DND-41 (cell line): ENCODE data around the gene PAK4.

ENCODE experiments used
- ATAC-seq: fragments of 200-7000 bp; cut with Tn5 transposase; 3 replicates; pipeline ENCODE4 v1.9.1; 2021; ENCODE audit warnings: low read depth; ENCODE audit not compliant: insufficient read depth
- DNase-seq: peaks from one replicate; pipeline ENCODE4 v3.0.0-alpha.2; 2020
- H2AFZ ChIP-seq: 2 replicates; pipeline ENCODE4 v1.6.0; 2012; ENCODE audit warnings: low read depth, low read length
- H3K27ac ChIP-seq: 2 replicates; pipeline ENCODE4 v1.5.1; 2012; ENCODE audit warnings: low read length, inconsistent platforms
- H3K27me3 ChIP-seq: fragments of 200-600 bp; sonication (generic); 2 replicates; pipeline ENCODE4 v1.6.0; 2012; ENCODE audit warnings: low read length, mild to moderate bottlenecking, inconsistent platforms; ENCODE audit not compliant: insufficient read depth, poor library complexity
- H3K36me3 ChIP-seq: 2 replicates; pipeline ENCODE4 v1.5.1; 2012; ENCODE audit warnings: low read length, inconsistent platforms; ENCODE audit not compliant: insufficient read depth
- H3K4me1 ChIP-seq: 2 replicates; pipeline ENCODE4 v1.5.1; 2012; ENCODE audit warnings: mild to moderate bottlenecking, low read length; ENCODE audit not compliant: insufficient read depth
- H3K4me2 ChIP-seq: 2 replicates; pipeline ENCODE4 v1.6.0; 2012; ENCODE audit warnings: mild to moderate bottlenecking, moderate library complexity, low read length, inconsistent platforms; ENCODE audit not compliant: insufficient read depth
- H3K4me3 ChIP-seq, 2 experiments: fragments of 200-600 bp in 1 of 2; shearing (Covaris generic) in 1 of 2; 2 replicates each; pipeline ENCODE4 v1.5.1; 2012 to 2016; ENCODE audit warnings: inconsistent platforms in 2 of 2, low read length in 2 of 2, mild to moderate bottlenecking in 2 of 2, low read depth in 1 of 2, moderate library complexity in 1 of 2
- H3K79me2 ChIP-seq: 2 replicates; pipeline ENCODE4 v1.6.0; 2012; ENCODE audit warnings: low read length, inconsistent platforms; ENCODE audit not compliant: insufficient read depth
- H3K9ac ChIP-seq: 2 replicates; pipeline ENCODE4 v1.6.0; 2012; ENCODE audit warnings: low read depth, mild to moderate bottlenecking, inconsistent platforms, low read length, moderate library complexity
- H3K9me3 ChIP-seq: 2 replicates; pipeline ENCODE4 v1.5.1; 2012; ENCODE audit warnings: low read length, moderate library complexity, mild to moderate bottlenecking, inconsistent platforms; ENCODE audit not compliant: insufficient read depth, severe bottlenecking
- H4K20me1 ChIP-seq: 2 replicates; pipeline ENCODE4 v1.6.0; 2012; ENCODE audit warnings: low read length; ENCODE audit not compliant: insufficient read depth
- CTCF ChIP-seq: IDR thresholded peaks from 2 replicates; pipeline ENCODE4 v1.5.1; 2012; ENCODE audit warnings: borderline replicate concordance, low read length, moderate library complexity, mild to moderate bottlenecking; ENCODE audit not compliant: poor library complexity, severe bottlenecking; ENCODE audit errors: extremely low read depth
- EZH2 ChIP-seq: IDR thresholded peaks from 3 replicates; pipeline ENCODE4 v1.6.1; 2012; ENCODE audit warnings: borderline replicate concordance, low read depth, mild to moderate bottlenecking, moderate library complexity, low read length, inconsistent platforms; ENCODE audit not compliant: severe bottlenecking

The PAK4 gene

GRCh38 chr19:39160523-39160861, 34.9 kb downstream of the PAK4 start:
- peaks cover 75% of the 10 kb centered on the region for H3K79me2 ChIP-seq
- H3K4me1 ChIP-seq, result no peaks in the 10 kb centered on the region
- H4K20me1 ChIP-seq, result peaks cover 82% of the 10 kb centered on the region
- no peak for TF ChIP-seq CTCF
- DNase-seq, result no peak
- no peak overlapping the region for H3K4me3 ChIP-seq
- no peaks in the 10 kb centered on the region for H3K27me3 ChIP-seq
- H3K9me3 ChIP-seq, result no peaks in the 10 kb centered on the region
- H3K4me2 ChIP-seq, result no peak overlapping the region
- H2AFZ ChIP-seq, result no peak overlapping the region
- H3K36me3 ChIP-seq, result peaks cover 9% of the 10 kb centered on the region; the same call in 1 of the 2 replicates
- H3K27ac ChIP-seq, result no peak overlapping the region
- ATAC-seq, result no peak
- no peak overlapping the region for H3K9ac ChIP-seq

- TF ChIP-seq CTCF (no peak), EZH2 (no peak)
- Histone ChIP-seq H3K9ac (no peak overlapping the region), H3K79me2 (peaks cover 74% of the 10 kb centered on the region), H2AFZ (no peak overlapping the region), H4K20me1 (peaks cover 81% of the 10 kb centered on the region), H3K4me2 (no peak overlapping the region), H3K36me3 (peaks cover 9% of the 10 kb centered on the region; the same call in 1 of the 2 replicates), H3K27me3 (no peaks in the 10 kb centered on the region), H3K4me1 (no peaks in the 10 kb centered on the region), H3K9me3 (no peaks in the 10 kb centered on the region), H3K27ac (no peak overlapping the region), H3K4me3 (no peak overlapping the region)
- ATAC-seq, result no peak
- DNase-seq, result no peak
Observed at GRCh38 chr19:39160889-39161672, 35.5 kb downstream of the PAK4 start.

- Histone ChIP-seq H3K79me2 (peaks cover 65% of the 10 kb centered on the region), H2AFZ (no peak overlapping the region), H4K20me1 (peaks cover 78% of the 10 kb centered on the region), H3K27ac (no peak overlapping the region), H3K9ac (no peak overlapping the region), H3K4me1 (no peaks in the 10 kb centered on the region), H3K4me2 (no peak overlapping the region), H3K9me3 (no peaks in the 10 kb centered on the region), H3K4me3 (no peak overlapping the region), H3K36me3 (peaks cover 9% of the 10 kb centered on the region; the same call in 1 of the 2 replicates), H3K27me3 (no peaks in the 10 kb centered on the region)
- no peak for ATAC-seq
- no peak for DNase-seq
- no peak for TF ChIP-seq EZH2
Observed at GRCh38 chr19:39162441-39163043, 37.0 kb downstream of the PAK4 start.

GRCh38 chr19:39163621-39164020, 38.0 kb downstream of the PAK4 start:
- H3K4me1 ChIP-seq, result no peaks in the 10 kb centered on the region
- ATAC-seq (no peak), DNase-seq (no peak)
- no peak overlapping the region for H2AFZ ChIP-seq
- peaks cover 54% of the 10 kb centered on the region for H3K79me2 ChIP-seq
- H3K36me3 ChIP-seq, result peaks cover 6% of the 10 kb centered on the region; the same call in 1 of the 2 replicates
- H3K4me2 ChIP-seq, result no peak overlapping the region
- peaks cover 78% of the 10 kb centered on the region for H4K20me1 ChIP-seq
- no peaks in the 10 kb centered on the region for H3K27me3 ChIP-seq
- no peak overlapping the region for H3K9ac ChIP-seq
- H3K9me3 ChIP-seq, result no peaks in the 10 kb centered on the region
- H3K4me3 ChIP-seq, result no peak overlapping the region
- no peak for TF ChIP-seq CTCF
- no peak for TF ChIP-seq EZH2
- no peak overlapping the region for H3K27ac ChIP-seq
